ENCODE data around the gene UTP14A.

Gene UTP14A

GRCh38 chrX:129933700-129934099, 27.7 kb downstream of the UTP14A start:
- Histone ChIP-seq H3K4me3 (ENCODE audit: severe bottlenecking) (no peak overlapping the region), H3K36me3 (ENCODE audit: low read depth) (no peaks in the 10 kb centered on the region), H3K9me3 (ENCODE audit: severe bottlenecking) (no peaks in the 10 kb centered on the region), H3K27ac (ENCODE audit: poor library complexity, severe bottlenecking) (no peak overlapping the region), H3K27me3 (ENCODE audit: insufficient read depth, poor library complexity, severe bottlenecking) (no peaks in the 10 kb centered on the region), H3K4me1 (ENCODE audit: insufficient read depth, poor library complexity, severe bottlenecking) (no peaks in the 10 kb centered on the region)
- ATAC-seq (ENCODE audit: low read depth) = no peak
- no peak for TF ChIP-seq CTCF (IDR thresholded peaks at IDR 0.05; ENCODE audit: poor library complexity, severe bottlenecking)
- DNase-seq (ENCODE audit: low spot score) = no peak

GRCh38 chrX:129934461-129934860, 28.5 kb downstream of the UTP14A start:
- DNase-seq (ENCODE audit: low spot score) (no peak), ATAC-seq (ENCODE audit: low read depth) (no peak)
- Histone ChIP-seq H3K27ac (ENCODE audit: poor library complexity, severe bottlenecking) (no peak overlapping the region), H3K4me1 (ENCODE audit: insufficient read depth, poor library complexity, severe bottlenecking) (no peaks in the 10 kb centered on the region), H3K36me3 (ENCODE audit: low read depth) (no peaks in the 10 kb centered on the region), H3K9me3 (ENCODE audit: severe bottlenecking) (no peaks in the 10 kb centered on the region), H3K27me3 (ENCODE audit: insufficient read depth, poor library complexity, severe bottlenecking) (no peaks in the 10 kb centered on the region), H3K4me3 (ENCODE audit: severe bottlenecking) (no peak overlapping the region)
- no peak for TF ChIP-seq CTCF (IDR thresholded peaks at IDR 0.05; ENCODE audit: poor library complexity, severe bottlenecking)

GRCh38 chrX:129934952-129935351, 29.0 kb downstream of the UTP14A start:
- H3K27me3 ChIP-seq (ENCODE audit: insufficient read depth, poor library complexity, severe bottlenecking) = no peaks in the 10 kb centered on the region
- no peak for DNase-seq (ENCODE audit: low spot score)
- ATAC-seq (ENCODE audit: low read depth) = no peak
- no peaks in the 10 kb centered on the region for H3K4me1 ChIP-seq (ENCODE audit: insufficient read depth, poor library complexity, severe bottlenecking)
- no peaks in the 10 kb centered on the region for H3K36me3 ChIP-seq (ENCODE audit: low read depth)
- TF ChIP-seq CTCF (IDR thresholded peaks at IDR 0.05; ENCODE audit: poor library complexity, severe bottlenecking) = no peak
- no peak overlapping the region for H3K4me3 ChIP-seq (ENCODE audit: severe bottlenecking)
- H3K27ac ChIP-seq (ENCODE audit: poor library complexity, severe bottlenecking) = no peak overlapping the region
- no peaks in the 10 kb centered on the region for H3K9me3 ChIP-seq (ENCODE audit: severe bottlenecking)

GRCh38 chrX:129938081-129938480, 32.1 kb downstream of the UTP14A start:
- no peak for TF ChIP-seq CTCF (IDR thresholded peaks at IDR 0.05; ENCODE audit: poor library complexity, severe bottlenecking)
- H3K9me3 ChIP-seq (ENCODE audit: severe bottlenecking) = no peaks in the 10 kb centered on the region
- H3K36me3 ChIP-seq (ENCODE audit: low read depth) = no peaks in the 10 kb centered on the region
- H3K27me3 ChIP-seq (ENCODE audit: insufficient read depth, poor library complexity, severe bottlenecking) = no peaks in the 10 kb centered on the region
- ATAC-seq (ENCODE audit: low read depth) (no peak), DNase-seq (ENCODE audit: low spot score) (no peak)
- H3K4me1 ChIP-seq (ENCODE audit: insufficient read depth, poor library complexity, severe bottlenecking) = no peaks in the 10 kb centered on the region
- no peak overlapping the region for H3K27ac ChIP-seq (ENCODE audit: poor library complexity, severe bottlenecking)
- no peak overlapping the region for H3K4me3 ChIP-seq (ENCODE audit: severe bottlenecking)

- Histone ChIP-seq H3K27ac (ENCODE audit: poor library complexity, severe bottlenecking) (no peak overlapping the region), H3K9me3 (ENCODE audit: severe bottlenecking) (no peaks in the 10 kb centered on the region), H3K36me3 (ENCODE audit: low read depth) (no peaks in the 10 kb centered on the region), H3K4me1 (ENCODE audit: insufficient read depth, poor library complexity, severe bottlenecking) (no peaks in the 10 kb centered on the region), H3K4me3 (ENCODE audit: severe bottlenecking) (no peak overlapping the region), H3K27me3 (ENCODE audit: insufficient read depth, poor library complexity, severe bottlenecking) (no peaks in the 10 kb centered on the region)
- no peak for TF ChIP-seq CTCF (IDR thresholded peaks at IDR 0.05; ENCODE audit: poor library complexity, severe bottlenecking)
- DNase-seq (ENCODE audit: low spot score) = no peak
- ATAC-seq (ENCODE audit: low read depth) = no peak
These were observed 34.0 kb downstream of the UTP14A start for GRCh38 chrX:129939986-129940385.
